Skeletal muscle satellite cell (primary cell): ENCODE measurements around the gene HNRNPL.
"Not testable (repeated sequence)": the region's sequence is repeated elsewhere in the genome, so short reads cannot be mapped to it uniquely, and the experiment has no call there.

Experiments used
- H3K27me3 ChIP-seq: 2 replicates; pipeline ENCODE4 v1.7.0; 2013; ENCODE audit warnings: low read length; ENCODE audit not compliant: control insufficient read depth, insufficient read depth
- H3K36me3 ChIP-seq: 2 replicates; pipeline ENCODE4 v1.7.0; 2013; ENCODE audit warnings: mild to moderate bottlenecking, control low read depth, low read length; ENCODE audit not compliant: insufficient read depth
- H3K4me1 ChIP-seq: 2 replicates; pipeline ENCODE4 v1.7.0; 2013; ENCODE audit warnings: low read length; ENCODE audit not compliant: control insufficient read depth, insufficient read depth
- H3K4me2 ChIP-seq: 2 replicates; pipeline ENCODE4 v1.7.0; 2013; ENCODE audit warnings: mild to moderate bottlenecking, low read length
- H3K4me3 ChIP-seq: 2 replicates; pipeline ENCODE4 v1.7.0; 2013; ENCODE audit warnings: low read length
- H3K9ac ChIP-seq: 2 replicates; pipeline ENCODE4 v1.7.0; 2013; ENCODE audit warnings: mild to moderate bottlenecking, low read depth, low read length, moderate library complexity
- H3K9me3 ChIP-seq: replicated peaks from 2 replicates; pipeline ENCODE4 v1.7.0; 2013; ENCODE audit warnings: mild to moderate bottlenecking, control low read depth, low read length

The HNRNPL gene

GRCh38 chr19:38815059-38816001, 34.5 kb downstream of the HNRNPL start:
- no peaks in the 10 kb centered on the region for H3K9me3 ChIP-seq
- H3K4me3 ChIP-seq, result no peak overlapping the region
- H3K4me2 ChIP-seq, result no peak overlapping the region
- peaks cover 6% of the 10 kb centered on the region for H3K36me3 ChIP-seq
- no peaks in the 10 kb centered on the region for H3K4me1 ChIP-seq
- no peaks in the 10 kb centered on the region for H3K27me3 ChIP-seq
- no peak overlapping the region for H3K9ac ChIP-seq

GRCh38 chr19:38813932-38814331, 35.9 kb downstream of the HNRNPL start:
- not testable (repeated sequence) for H3K27me3 ChIP-seq, H3K4me3 ChIP-seq, H3K4me1 ChIP-seq, H3K36me3 ChIP-seq, H3K9me3 ChIP-seq, H3K9ac ChIP-seq, H3K4me2 ChIP-seq

DNA sequence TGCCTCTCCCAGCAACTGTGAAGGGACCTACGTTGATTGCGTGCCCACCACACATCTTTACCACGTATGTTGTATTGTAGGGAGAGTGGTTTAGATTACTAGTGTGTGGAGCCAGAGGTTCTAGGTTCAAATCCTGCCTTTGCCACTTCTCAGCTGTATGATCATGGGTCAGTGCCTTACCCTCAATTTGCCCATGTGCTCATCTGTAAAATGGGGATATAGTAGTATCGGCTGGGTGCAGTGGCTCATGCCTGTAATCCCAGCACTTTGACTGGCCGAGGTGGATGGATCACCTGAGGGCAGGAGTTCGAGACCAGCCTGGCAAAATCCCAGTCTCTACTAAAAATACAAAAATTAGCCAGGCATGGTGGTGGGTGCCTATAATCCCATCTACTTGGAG, 36.5 kb downstream of the HNRNPL start:
- H3K9me3 ChIP-seq, result no peaks in the 10 kb centered on the region
- no peak overlapping the region for H3K4me2 ChIP-seq
- no peak overlapping the region for H3K4me3 ChIP-seq

GRCh38 chr19:38812841-38813320, 36.9 kb downstream of the HNRNPL start, which contains the start of gene LGALS4:
LGALS4 (minus strand) TSS chr19:38812945; CDS start chr19:38812886, 59 bp downstream.
- H3K4me2 ChIP-seq, result no peak within 1 kb of the TSS
- peaks cover 6% of the 10 kb centered on the region for H3K36me3 ChIP-seq
- H3K9me3 ChIP-seq, result no peaks in the 10 kb centered on the region
- no peak within 1 kb of the TSS for H3K4me3 ChIP-seq
- H3K27me3 ChIP-seq, result no peaks in the 10 kb centered on the region
- no peak within 1 kb of the TSS for H3K9ac ChIP-seq
- H3K4me1 ChIP-seq, result no peaks in the 10 kb centered on the region

More for the DNA sequence above, 36.5 kb downstream of the HNRNPL start:
- Histone ChIP-seq H3K4me1 (no peaks in the 10 kb centered on the region), H3K9ac (no peak overlapping the region), H3K27me3 (no peaks in the 10 kb centered on the region), H3K36me3 (peaks cover 6% of the 10 kb centered on the region)

DNA sequence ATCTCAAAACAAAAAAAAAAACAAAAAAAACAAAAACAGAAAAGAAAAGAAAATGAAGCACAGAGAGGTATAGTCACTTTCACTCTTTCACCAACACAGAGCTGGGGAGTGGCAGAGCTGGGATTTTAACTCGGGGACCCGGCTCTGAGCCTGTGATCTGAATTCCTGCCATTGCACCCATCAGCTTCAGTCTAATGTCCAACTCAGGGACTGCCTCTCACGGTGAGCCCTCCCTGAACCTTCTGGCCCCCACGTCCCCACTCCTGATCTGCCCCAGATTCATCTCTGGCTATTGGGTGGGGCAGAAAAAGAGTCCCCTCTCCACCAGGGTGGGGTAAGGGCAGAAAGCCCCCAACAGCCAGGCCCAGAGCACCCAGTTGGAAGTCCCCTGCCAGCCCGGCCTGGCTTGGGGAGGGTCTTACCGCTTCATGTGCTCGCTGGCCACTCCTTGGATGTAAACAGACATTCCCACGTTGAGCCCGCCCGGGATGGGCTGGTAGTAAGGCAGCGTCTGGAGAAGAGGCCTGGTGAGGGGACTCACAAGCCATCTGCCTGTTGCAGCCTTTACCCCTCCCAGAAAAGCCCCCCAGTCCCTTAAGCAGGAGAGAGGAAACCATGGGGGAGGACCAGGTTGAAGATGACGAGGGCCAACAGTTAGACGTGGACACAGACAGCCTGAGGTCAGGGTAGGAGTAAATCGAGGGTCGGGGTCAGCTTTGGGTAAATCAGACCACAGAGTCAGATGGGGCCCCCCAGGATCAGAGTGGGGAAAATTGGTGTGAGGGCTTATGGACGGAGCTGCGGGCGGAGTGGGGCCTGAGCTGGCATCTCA, 37.6 kb downstream of the HNRNPL start:
- Histone ChIP-seq H3K9me3 (no peaks in the 10 kb centered on the region), H3K36me3 (peaks cover 6% of the 10 kb centered on the region), H3K27me3 (no peaks in the 10 kb centered on the region), H3K9ac (no peak overlapping the region), H3K4me3 (no peak overlapping the region), H3K4me2 (no peak overlapping the region), H3K4me1 (no peaks in the 10 kb centered on the region)

DNA sequence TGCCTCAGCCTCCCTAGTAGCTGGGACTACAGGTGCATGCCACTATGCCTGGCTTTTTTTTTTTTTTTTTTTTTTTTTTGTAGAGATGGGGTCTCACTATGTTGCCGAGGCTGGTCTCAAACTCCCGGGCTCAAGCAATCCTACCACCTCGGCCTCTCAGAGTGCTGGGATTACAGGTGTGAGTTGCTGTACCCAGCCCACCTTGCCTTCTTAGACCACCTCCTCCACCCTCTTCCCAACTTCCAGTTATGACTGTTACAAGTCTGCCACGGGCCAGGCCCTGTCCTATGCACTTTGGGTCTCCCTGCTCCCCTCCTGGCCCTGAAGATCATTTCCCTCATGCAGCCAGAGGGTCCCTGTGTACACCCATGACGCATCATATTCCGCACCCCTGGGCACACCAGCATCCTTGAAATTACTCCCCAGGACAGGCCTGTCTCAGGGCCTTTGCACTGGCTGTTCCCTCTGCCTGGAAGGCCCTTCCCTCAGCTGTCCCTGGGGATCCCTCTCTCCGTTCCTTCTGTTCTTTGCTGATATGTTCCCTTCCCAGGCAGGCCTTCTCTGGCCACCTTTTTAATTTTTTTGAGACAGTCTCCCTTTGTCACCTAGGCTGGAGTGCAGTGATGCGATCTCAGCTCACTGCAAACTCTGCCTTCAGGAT, 40.1 kb downstream of the HNRNPL start:
- Histone ChIP-seq H3K27me3 (no peaks in the 10 kb centered on the region), H3K9me3 (no peaks in the 10 kb centered on the region), H3K4me2 (no peak overlapping the region), H3K36me3 (no peaks in the 10 kb centered on the region), H3K4me3 (no peak overlapping the region), H3K9ac (no peak overlapping the region), H3K4me1 (no peaks in the 10 kb centered on the region)

DNA sequence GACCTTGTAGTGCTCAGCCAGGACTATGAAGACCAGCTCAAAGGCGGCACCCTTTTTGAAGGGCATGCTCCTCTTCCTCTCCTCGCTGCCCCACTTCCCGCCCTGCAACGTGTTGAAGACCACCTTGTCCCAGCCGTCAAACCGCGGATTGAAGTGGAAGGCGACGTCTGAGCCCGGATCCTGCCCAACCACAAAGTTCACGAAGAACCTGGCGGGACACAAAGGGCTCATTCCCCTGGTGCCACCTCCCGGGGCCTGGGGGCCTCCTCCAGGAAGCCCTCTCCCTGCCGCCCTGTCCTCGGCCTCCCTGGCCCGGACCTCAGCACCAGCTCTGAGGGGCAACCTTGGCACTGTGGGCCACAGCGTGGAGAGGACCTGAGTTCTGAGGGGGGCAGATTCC, 41.0 kb downstream of the HNRNPL start:
- Histone ChIP-seq H3K9me3 (no peaks in the 10 kb centered on the region), H3K9ac (no peak overlapping the region), H3K36me3 (no peaks in the 10 kb centered on the region), H3K4me1 (no peaks in the 10 kb centered on the region), H3K4me2 (no peak overlapping the region), H3K4me3 (no peak overlapping the region), H3K27me3 (no peaks in the 10 kb centered on the region)

DNA sequence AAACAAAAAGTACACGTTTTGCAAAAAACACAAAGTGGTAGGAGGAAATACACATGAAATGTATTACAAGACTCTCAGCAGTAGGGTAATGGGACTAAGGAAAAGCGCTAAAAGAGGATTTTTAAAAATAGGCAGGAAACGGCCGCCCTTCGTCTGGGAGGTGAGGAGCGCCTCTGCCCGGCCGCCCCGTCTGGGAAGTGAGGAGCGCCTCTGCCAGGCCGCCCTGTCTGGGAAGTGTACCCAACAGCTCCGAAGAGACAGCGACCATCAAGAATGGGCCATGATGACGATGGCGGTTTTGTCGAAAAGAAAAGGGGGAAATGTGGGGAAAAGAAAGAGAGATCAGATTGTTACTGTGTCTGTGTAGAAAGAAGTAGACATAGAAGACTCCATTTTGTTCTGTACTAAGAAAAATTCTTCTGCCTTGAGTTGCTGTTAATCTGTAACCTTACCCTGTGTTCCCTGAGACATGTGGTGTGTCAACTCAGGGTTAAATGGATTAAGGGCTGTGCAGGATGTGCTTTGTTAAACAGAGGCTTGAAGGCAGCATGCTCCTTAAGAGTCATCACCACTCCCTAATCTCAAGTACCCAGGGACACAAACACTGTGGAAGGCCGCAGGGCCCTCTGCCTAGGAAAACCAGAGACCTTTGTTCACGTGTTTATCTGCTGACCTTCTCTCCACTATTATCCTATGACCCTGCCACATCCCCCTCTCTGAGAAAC, 42.2 kb downstream of the HNRNPL start:
- not testable (repeated sequence) for H3K9ac ChIP-seq

GRCh38 chr19:38806371-38806770, 43.4 kb downstream of the HNRNPL start:
- Histone ChIP-seq H3K9ac (no peak overlapping the region), H3K9me3 (no peaks in the 10 kb centered on the region), H3K36me3 (no peaks in the 10 kb centered on the region), H3K4me1 (no peaks in the 10 kb centered on the region), H3K4me3 (no peak overlapping the region), H3K4me2 (no peak overlapping the region), H3K27me3 (peaks cover 8% of the 10 kb centered on the region)

More for the DNA sequence above, 42.2 kb downstream of the HNRNPL start:
- H3K9me3 ChIP-seq, H3K36me3 ChIP-seq, H3K4me1 ChIP-seq, H3K4me2 ChIP-seq, H3K27me3 ChIP-seq, H3K4me3 ChIP-seq: not testable (repeated sequence)

- no peak overlapping the region for H3K9ac ChIP-seq
- no peaks in the 10 kb centered on the region for H3K36me3 ChIP-seq
- H3K4me3 ChIP-seq, result no peak overlapping the region
- no peaks in the 10 kb centered on the region for H3K4me1 ChIP-seq
- H3K27me3 ChIP-seq, result peaks cover 17% of the 10 kb centered on the region
- H3K9me3 ChIP-seq, result no peaks in the 10 kb centered on the region
- H3K4me2 ChIP-seq, result no peak overlapping the region
Measured at GRCh38 chr19:38805180-38805579, 44.6 kb downstream of the HNRNPL start.
